GM18499 (cell line): ENCODE measurements around the gene TRPM2.
"Not testable (repeated sequence)": the region's sequence is repeated elsewhere in the genome, so short reads cannot be mapped to it uniquely, and the experiment has no call there.

ENCODE experiments used
- ATAC-seq: cut with Tn5 transposase; IDR thresholded peaks from one replicate; pipeline ENCODE4 v1.9.1; 2021; ENCODE audit warnings: moderate number of reproducible peaks; ENCODE audit not compliant: insufficient read depth, unreplicated experiment

Gene TRPM2

GRCh38 chr21:44473915-44474555 lies 120.6 kb downstream of the TRPM2 start:
- no peak for ATAC-seq

DNA sequence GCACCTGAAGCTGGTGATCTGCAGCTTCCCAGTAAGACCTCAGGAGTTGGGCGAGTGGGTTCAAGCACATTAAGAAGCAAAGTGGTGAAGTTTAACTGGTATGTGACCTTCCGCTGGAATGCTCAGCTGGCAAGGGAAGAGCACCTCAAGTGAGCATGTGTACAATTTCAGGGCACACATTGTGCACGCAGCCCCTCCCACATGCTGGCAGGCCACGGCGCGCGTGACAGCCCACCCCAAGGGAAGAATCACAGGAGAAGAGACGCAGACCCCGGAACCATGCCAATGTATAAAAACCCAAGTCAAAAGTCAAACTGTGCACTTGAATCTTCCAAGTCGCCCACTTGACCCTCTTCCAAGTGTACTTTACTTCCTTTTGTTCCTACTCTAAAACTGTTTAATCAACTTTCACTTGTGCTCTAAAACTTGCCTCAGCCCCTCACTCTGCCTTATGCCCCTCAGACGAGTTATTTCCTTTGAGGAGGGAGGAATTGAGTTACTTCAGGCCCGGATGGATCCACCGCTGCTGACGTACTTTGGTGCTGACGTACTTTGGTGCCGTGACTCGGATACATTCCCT lies 121.9 kb downstream of the TRPM2 start:
- no peak for ATAC-seq

- ATAC-seq, result no peak
Measured at GRCh38 chr21:44477131-44477530, 123.7 kb downstream of the TRPM2 start.

GRCh38 chr21:44477712-44478111 lies 124.3 kb downstream of the TRPM2 start:
- no peak for ATAC-seq

- ATAC-seq, result no peak
Measured at GRCh38 chr21:44478124-44478800, 124.8 kb downstream of the TRPM2 start.

- no peak for ATAC-seq
Measured at GRCh38 chr21:44478801-44479167, 125.4 kb downstream of the TRPM2 start.

- ATAC-seq, result not testable (repeated sequence)
Measured at GRCh38 chr21:44479556-44480199, 126.3 kb downstream of the TRPM2 start.

GRCh38 chr21:44480200-44481053 lies 127.0 kb downstream of the TRPM2 start:
- ATAC-seq, result no peak

DNA sequence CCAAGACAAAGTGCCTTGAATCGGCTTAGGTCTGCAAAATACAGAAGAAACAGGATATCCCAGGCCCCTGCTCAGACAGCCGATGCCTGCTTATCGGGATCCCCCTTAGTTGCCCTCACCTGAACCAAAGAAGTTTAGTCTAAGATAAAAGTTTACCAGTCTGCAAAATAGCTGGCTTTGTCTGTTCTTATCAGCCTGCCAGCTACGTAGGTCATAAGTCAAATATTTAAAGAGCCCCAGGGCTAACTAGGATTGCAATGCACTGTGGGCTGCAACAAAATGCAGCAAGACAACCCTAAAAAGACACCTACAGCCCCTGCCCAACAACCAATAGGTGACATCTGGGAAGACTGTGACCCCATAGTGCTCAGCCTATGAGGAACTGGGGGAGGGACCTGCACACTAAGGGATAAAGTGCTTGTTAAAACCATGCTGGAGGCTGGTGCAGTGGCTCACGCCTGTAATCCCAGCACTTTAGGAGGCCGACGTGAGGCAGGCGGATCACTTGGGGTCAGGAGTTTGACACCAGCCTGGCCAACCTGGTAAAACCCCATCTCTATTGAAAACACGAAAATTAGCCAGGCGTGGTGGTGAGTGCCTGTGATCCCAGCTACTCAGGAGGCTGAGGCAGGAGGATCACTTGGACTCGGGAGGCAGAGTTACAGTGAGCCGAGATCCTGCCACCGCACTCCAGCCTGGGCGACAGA lies 129.3 kb downstream of the TRPM2 start:
- no peak for ATAC-seq

DNA sequence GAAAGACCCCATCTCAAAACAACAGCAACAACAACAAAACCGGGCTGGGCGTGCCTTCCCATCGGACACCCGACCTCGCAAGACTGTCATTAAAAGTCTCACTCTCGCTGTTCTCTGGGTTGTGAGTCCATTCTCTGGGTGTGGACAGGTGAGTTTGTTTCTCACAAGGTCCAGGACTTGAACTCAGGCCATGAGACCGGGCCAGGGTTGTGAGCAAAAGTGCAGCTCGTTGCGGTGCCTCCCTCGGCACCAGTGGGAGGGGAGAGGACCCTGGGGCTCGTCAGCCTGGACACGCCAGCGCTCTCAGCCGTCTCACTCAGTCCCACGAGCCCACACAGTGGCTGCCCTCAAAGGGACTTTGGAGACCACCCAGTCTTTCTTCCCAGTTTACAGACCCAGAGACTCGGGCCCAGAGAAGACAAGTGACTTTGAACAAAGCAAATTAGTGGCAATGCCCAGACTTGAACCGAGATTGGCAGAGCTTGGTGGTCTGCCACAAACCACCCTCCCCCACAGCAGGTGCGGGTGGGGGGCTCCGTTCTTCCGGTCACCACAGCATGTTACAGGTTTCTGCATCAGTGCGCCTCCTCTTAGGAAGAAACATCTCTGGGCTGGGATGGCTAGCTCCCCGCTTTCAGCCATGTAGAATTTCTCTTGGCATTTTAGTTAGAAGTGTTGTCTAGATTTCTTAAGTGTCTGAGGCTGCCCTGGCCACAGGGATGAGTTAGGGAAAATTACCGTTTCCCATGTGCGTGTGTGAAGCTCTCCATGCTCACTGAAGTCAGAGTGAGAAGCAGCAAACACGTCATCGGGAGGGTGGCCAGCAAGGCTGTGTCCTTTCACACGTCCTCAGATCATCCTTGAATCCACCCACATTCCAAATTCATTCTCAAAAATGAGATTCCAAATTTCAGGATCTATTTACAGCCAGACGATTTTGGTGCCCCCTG lies 130.1 kb downstream of the TRPM2 start:
- no peak for ATAC-seq

DNA sequence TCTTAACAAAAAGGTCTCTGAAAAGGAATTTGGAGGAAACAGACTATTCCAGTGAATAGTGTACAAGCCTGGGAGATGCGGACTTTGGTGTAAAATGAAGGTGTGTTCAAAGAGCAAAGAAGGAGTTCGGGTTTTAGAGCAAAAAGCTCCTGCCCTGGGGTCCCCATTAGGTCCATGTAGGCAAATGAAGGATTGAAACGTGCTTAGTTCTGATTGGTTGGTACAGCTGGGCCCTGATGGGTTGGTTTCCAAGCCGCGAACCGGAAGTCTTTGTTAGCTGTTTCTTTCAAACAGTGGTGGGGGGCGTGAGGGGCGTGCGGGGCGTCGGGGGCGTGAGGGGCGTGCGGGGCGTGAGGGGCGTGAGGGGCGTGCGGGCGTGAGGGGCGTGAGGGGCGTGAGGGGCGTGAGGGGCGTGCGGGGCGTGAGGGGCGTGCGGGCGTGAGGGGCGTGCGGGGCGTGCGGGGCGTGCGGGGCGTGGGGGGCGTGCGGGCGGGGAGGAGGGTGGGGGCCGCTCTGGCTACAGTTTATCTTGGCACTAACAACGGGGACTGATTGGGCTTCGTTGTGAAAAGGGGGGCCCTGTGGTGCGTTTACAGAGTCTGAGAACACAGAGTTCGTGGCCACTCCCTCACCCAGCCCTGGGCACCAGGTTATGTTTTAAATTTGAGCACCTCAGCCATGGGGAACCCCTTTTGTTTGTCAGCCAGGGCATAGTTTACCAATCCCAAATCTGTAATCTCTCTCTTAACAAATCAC lies 131.3 kb downstream of the TRPM2 start:
- no peak for ATAC-seq

- ATAC-seq, result no peak
Measured at GRCh38 chr21:44485254-44485793, 131.9 kb downstream of the TRPM2 start.

DNA sequence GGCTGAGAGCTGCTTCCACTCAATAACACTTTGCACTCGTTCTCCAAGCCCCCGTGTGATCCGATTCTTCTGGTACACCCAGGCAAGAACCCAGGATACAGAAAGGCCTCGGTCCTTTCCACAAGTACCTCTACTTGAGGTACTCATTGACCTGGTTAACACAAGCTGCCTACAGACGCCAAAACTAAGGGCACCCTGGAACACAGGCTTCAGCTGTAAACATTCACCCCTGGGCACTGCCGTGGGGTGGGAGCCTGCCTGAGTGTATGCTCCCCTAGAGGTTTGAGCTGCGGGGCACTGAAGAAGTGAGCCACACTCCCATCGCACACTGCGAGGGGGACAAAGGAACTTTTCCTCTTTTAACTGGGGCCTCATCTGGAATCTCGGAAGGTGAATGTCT lies 132.4 kb downstream of the TRPM2 start:
- no peak for ATAC-seq

DNA sequence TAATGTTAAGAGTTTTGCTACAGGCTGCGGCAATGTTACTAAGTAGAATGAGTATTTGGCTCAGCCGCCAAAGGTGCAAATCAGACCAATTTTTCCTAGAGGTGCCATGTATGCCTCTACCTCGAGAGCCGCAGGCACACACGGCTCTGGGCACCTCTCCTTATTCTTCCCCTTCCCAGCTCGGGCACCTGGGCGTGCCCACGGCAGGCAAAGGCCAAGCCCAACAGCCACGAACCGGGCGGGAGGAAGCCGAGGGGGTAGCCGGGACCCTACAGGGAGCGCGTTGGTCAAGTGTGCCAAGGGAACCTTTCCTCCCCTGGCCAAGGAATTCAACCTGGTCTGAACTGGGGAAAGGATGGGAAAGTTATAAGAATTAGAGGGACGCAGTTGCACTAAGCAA lies 132.9 kb downstream of the TRPM2 start:
- no peak for ATAC-seq

- no peak for ATAC-seq
Measured at GRCh38 chr21:44487831-44488230, 134.4 kb downstream of the TRPM2 start.

- no peak for ATAC-seq
Measured at GRCh38 chr21:44489962-44490361, 136.5 kb downstream of the TRPM2 start.

DNA sequence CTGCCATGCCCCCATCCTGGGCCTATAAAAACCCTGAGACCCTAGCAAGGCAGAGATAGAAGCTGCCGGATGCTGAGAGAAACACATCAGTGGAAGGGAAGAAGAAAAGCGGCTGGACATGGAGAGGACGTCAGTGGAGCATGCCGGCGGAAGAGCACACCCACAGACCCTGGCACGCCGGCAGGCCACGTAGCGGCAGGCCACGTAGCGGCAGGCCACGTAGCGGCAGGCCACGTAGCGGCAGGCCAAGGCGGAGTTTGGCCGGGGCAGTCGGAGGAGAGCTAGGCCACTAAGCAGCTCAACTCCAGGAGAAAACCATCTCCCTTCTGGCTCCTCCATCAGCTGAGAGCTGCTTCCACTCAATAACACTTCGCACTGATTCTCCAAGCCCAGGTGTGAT lies 137.0 kb downstream of the TRPM2 start:
- ATAC-seq, result no peak

- no peak for ATAC-seq
Measured at GRCh38 chr21:44490816-44491215, 137.4 kb downstream of the TRPM2 start.
